GM19468 (cell line): Measurements from ENCODE around the gene TENM4.

Experiments
- ATAC-seq: cut with Tn5 transposase; IDR thresholded peaks from one replicate; pipeline ENCODE4 v1.9.1; 2021; ENCODE audit warnings: mild to moderate bottlenecking, moderate library complexity, moderate number of reproducible peaks; ENCODE audit not compliant: unreplicated experiment; ENCODE audit errors: extremely low read depth

TENM4 gene

GRCh38 chr11:78685156-78685555, 755.7 kb downstream of the TENM4 start:
- ATAC-seq, result no peak

GRCh38 chr11:78684377-78684776, 756.5 kb downstream of the TENM4 start:
- no peak for ATAC-seq

GRCh38 chr11:78683774-78684173, 757.1 kb downstream of the TENM4 start:
- ATAC-seq, result no peak

- no peak for ATAC-seq
These were observed 764.7 kb downstream of the TENM4 start for GRCh38 chr11:78676026-78676557.

- ATAC-seq, result no peak
These were observed 767.8 kb downstream of the TENM4 start for GRCh38 chr11:78672850-78673620.

GRCh38 chr11:78669249-78669648, 771.6 kb downstream of the TENM4 start:
- no peak for ATAC-seq

- ATAC-seq, result no peak
These were observed 773.4 kb downstream of the TENM4 start for GRCh38 chr11:78667461-78667860.

- ATAC-seq, result no peak
These were observed 774.1 kb downstream of the TENM4 start for GRCh38 chr11:78666675-78667160.

- ATAC-seq, result no peak
These were observed 776.2 kb downstream of the TENM4 start for GRCh38 chr11:78664636-78665035.

- no peak for ATAC-seq
These were observed 778.0 kb downstream of the TENM4 start for GRCh38 chr11:78662811-78663210.

GRCh38 chr11:78660471-78660870, 780.4 kb downstream of the TENM4 start:
- no peak for ATAC-seq

GRCh38 chr11:78659326-78660270, 781.2 kb downstream of the TENM4 start:
- ATAC-seq, result no peak

- no peak for ATAC-seq
These were observed 782.6 kb downstream of the TENM4 start for GRCh38 chr11:78657968-78658839.

GRCh38 chr11:78657441-78657840, 783.4 kb downstream of the TENM4 start:
- no peak for ATAC-seq

- no peak for ATAC-seq
These were observed 783.8 kb downstream of the TENM4 start for GRCh38 chr11:78656984-78657383.

GRCh38 chr11:78656327-78656726, 784.5 kb downstream of the TENM4 start:
- no peak for ATAC-seq

GRCh38 chr11:78655561-78655960, 785.3 kb downstream of the TENM4 start:
- no peak for ATAC-seq

- ATAC-seq, result no peak
These were observed 786.0 kb downstream of the TENM4 start for GRCh38 chr11:78654866-78655265.

- no peak for ATAC-seq
These were observed 786.8 kb downstream of the TENM4 start for GRCh38 chr11:78654071-78654470.
